Measurements from ENCODE around the gene KRT2.

Gene KRT2

DNA sequence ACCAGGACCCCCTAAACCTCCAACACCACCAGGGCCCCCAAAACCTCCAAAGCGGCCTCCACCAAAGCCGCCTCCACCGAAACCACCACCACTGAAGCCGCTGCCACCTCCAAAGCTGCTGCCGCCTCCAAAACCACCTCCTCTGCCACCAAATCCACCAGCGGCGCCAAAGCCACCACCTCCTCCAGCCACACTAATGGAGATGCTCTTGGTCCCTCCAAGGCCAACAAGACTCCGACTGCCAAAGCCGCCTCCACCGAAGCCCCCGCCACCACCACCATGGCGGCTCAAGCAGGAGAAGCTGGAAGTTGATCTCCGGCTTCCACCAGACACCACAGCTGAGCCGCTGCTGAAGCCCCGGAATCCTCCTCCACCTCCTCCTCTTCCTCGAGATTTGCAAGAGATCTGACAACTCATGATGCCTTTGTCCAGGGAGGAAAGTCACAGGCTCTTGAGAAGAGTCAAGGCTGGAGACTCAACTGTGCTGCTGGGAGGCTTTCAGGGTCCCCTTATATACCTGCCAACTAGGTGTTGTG is at the start of gene KRT2:
TSS of gene KRT2 (minus strand) at position 486 of the 536 bp plus-strand sequence. CDS start at position 417, 69 bp downstream.
- TF ChIP-seq ZNF521 (tag by site-specific recombination; IDR thresholded peaks at IDR 0.05), result no peak
- no peak within 1 kb of the TSS for H3K4me3 ChIP-seq (ENCODE audit: low read depth, low read length)
- no peaks in the 10 kb centered on the region for H3K36me3 ChIP-seq (ENCODE audit: control insufficient read depth in 2 of 2, insufficient read depth in 1 of 2, low read length in 2 of 2)
- no peaks in the 10 kb centered on the region for H3K9me3 ChIP-seq (ENCODE audit: control insufficient read depth, insufficient read depth, low read depth, low read length)
- no peaks in the 10 kb centered on the region for H3K4me1 ChIP-seq (ENCODE audit: control insufficient read depth, insufficient read depth, low read length)
- ChIA-PET POLR2A (no interaction called here), CTCF (interaction anchor here (1.4 kb wide), 1 partner anchor 228 kb away, joined by 3 read pairs; no protein-coding TSS in a partner anchor)
- H3K27ac ChIP-seq (ENCODE audit: extremely low read depth, low read depth, low read length), result no peak within 1 kb of the TSS

DNA sequence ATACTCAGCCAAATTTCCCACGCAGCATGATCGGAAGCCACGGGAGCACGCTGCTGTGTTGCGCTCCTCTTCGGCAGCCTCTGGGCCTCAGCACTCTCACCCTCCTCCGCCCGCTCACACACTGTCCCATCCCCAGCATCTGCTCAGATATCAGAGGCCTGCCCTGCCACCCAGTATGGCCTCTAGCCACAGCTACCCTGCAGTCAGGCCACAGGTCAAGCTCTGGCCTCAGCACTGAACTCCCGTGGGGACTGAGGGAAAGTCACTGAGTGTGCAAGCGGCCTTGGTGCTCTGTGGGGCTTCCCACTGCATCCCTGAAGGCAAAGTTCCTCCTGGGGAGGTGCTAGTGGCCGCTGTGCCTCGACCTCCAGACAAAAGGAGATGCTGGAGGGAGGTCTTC is 49.3 kb upstream of the KRT2 start:
- no peaks in the 10 kb centered on the region for H3K9me3 ChIP-seq (ENCODE audit: control insufficient read depth, insufficient read depth, low read depth, low read length)
- no peaks in the 10 kb centered on the region for H3K4me1 ChIP-seq (ENCODE audit: control insufficient read depth, insufficient read depth, low read length)
- no peak overlapping the region for H3K4me3 ChIP-seq (ENCODE audit: low read depth, low read length)
- POLR2A ChIA-PET, result no interaction called here
- CTCF ChIA-PET, result no interaction called here
- no peaks in the 10 kb centered on the region for H3K36me3 ChIP-seq (ENCODE audit: control insufficient read depth in 2 of 2, insufficient read depth in 1 of 2, low read length in 2 of 2)
- no peak overlapping the region for H3K27ac ChIP-seq (ENCODE audit: extremely low read depth, low read depth, low read length)
- TF ChIP-seq, protein P1, sequence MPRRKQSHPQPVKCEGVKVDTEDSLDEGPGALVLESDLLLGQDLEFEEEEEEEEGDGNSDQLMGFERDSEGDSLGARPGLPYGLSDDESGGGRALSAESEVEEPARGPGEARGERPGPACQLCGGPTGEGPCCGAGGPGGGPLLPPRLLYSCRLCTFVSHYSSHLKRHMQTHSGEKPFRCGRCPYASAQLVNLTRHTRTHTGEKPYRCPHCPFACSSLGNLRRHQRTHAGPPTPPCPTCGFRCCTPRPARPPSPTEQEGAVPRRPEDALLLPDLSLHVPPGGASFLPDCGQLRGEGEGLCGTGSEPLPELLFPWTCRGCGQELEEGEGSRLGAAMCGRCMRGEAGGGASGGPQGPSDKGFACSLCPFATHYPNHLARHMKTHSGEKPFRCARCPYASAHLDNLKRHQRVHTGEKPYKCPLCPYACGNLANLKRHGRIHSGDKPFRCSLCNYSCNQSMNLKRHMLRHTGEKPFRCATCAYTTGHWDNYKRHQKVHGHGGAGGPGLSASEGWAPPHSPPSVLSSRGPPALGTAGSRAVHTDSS (tag by site-specific recombination; IDR thresholded peaks at IDR 0.05), result no peak
- TF ChIP-seq ZNF19 (tag by site-specific recombination; IDR thresholded peaks at IDR 0.05; ENCODE audit: low read depth) (no peak), ZFHX2 (tag by site-specific recombination; conservative IDR thresholded peaks at IDR 0.05) (no peak), MEIS1 (CRISPR knock-in tag; IDR thresholded peaks at IDR 0.05; ENCODE audit: borderline replicate concordance) (no peak), ZNF624 (tag by site-specific recombination; IDR thresholded peaks at IDR 0.05) (no peak), ZSCAN30 (tag by site-specific recombination; IDR thresholded peaks at IDR 0.05) (no peak), KLF7 (tag by site-specific recombination; IDR thresholded peaks at IDR 0.05; ENCODE audit: borderline replicate concordance) (no peak), ZNF548 (tag by site-specific recombination; IDR thresholded peaks at IDR 0.05) (no peak), KLF9 (tag by site-specific recombination; IDR thresholded peaks at IDR 0.05; ENCODE audit: low read depth) (no peak)

DNA sequence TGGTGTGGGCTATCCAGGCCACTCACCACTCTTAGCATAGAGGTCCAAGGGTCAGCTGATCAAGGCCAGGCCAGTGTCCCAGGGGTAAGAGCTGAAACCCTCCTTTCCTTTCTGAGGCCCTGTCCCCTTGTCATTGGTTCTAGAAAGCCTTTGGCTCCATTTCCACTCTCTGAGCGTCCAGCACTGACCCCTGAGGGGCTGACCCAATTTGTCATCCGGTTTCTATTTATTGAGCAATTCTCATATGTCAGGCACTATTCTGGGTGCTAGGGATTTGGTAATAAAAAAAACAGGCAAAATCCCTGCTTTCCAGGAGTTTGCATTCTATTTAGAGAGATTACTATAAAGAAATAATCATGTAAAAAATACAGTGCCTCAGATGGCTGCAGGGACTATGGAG is 47.9 kb upstream of the KRT2 start:
- ChIA-PET POLR2A (no interaction called here), CTCF (no interaction called here)
- no peak overlapping the region for H3K4me3 ChIP-seq (ENCODE audit: low read depth, low read length)
- no peaks in the 10 kb centered on the region for H3K9me3 ChIP-seq (ENCODE audit: control insufficient read depth, insufficient read depth, low read depth, low read length)
- H3K36me3 ChIP-seq (ENCODE audit: control insufficient read depth in 2 of 2, insufficient read depth in 1 of 2, low read length in 2 of 2), result no peaks in the 10 kb centered on the region
- TF ChIP-seq, protein P2, sequence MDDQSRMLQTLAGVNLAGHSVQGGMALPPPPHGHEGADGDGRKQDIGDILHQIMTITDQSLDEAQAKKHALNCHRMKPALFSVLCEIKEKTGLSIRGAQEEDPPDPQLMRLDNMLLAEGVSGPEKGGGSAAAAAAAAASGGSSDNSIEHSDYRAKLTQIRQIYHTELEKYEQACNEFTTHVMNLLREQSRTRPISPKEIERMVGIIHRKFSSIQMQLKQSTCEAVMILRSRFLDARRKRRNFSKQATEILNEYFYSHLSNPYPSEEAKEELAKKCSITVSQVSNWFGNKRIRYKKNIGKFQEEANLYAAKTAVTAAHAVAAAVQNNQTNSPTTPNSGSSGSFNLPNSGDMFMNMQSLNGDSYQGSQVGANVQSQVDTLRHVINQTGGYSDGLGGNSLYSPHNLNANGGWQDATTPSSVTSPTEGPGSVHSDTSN (CRISPR knock-in tag; IDR thresholded peaks at IDR 0.05), result no peak
- TF ChIP-seq OVOL3 (tag by site-specific recombination; IDR thresholded peaks at IDR 0.05) (no peak), ZNF274 (IDR thresholded peaks at IDR 0.05; ENCODE audit: low read length) (no peak), ZNF274 (tag by site-specific recombination; IDR thresholded peaks at IDR 0.05; ENCODE audit: borderline replicate concordance) (no peak), GLI2 (tag by site-specific recombination; IDR thresholded peaks at IDR 0.05; ENCODE audit: borderline replicate concordance, low read depth) (no peak), EGR2 (tag by site-specific recombination; IDR thresholded peaks at IDR 0.05; ENCODE audit: low read depth) (no peak), ZNF561 (tag by site-specific recombination; IDR thresholded peaks at IDR 0.05; ENCODE audit: borderline replicate concordance) (no peak)
- TF ChIP-seq, protein P3, sequence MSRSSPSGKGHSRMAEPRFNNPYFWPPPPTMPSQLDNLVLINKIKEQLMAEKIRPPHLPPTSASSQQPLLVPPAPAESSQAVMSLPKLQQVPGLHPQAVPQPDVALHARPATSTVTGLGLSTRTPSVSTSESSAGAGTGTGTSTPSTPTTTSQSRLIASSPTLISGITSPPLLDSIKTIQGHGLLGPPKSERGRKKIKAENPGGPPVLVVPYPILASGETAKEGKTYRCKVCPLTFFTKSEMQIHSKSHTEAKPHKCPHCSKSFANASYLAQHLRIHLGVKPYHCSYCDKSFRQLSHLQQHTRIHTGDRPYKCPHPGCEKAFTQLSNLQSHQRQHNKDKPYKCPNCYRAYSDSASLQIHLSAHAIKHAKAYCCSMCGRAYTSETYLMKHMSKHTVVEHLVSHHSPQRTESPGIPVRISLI (tag by site-specific recombination; IDR thresholded peaks at IDR 0.05), result no peak
- H3K27ac ChIP-seq (ENCODE audit: extremely low read depth, low read depth, low read length), result no peak overlapping the region
- H3K4me1 ChIP-seq (ENCODE audit: control insufficient read depth, insufficient read depth, low read length), result no peaks in the 10 kb centered on the region
